Peyer's patch (tissue), 4 donors: ENCODE results near the gene SLC43A3. TPM values are rescaled to one million over a fixed set of nuclear protein-coding genes. Genes with fewer than 3 reads are reported as not detected.

ENCODE experiments used
- DNase-seq, 3 donors: peaks; one replicate each; pipeline ENCODE4 v3.0.0-alpha.2; 2017 to 2019
- H3K27ac ChIP-seq, 4 donors: fragments of 200-600 bp; sonication (generic); one replicate each; pipeline ENCODE4 v1.5.1; 2016 to 2019
- H3K27me3 ChIP-seq, 2 donors: fragments of 200-600 bp; sonication (generic); one replicate each; pipeline ENCODE4 v1.5.1; 2019
- H3K36me3 ChIP-seq, 3 donors: fragments of 200-600 bp; sonication (generic); one replicate each; pipeline ENCODE4 v1.5.1; 2016 to 2019
- H3K4me1 ChIP-seq, 4 donors: fragments of 200-600 bp; sonication (generic); one replicate each; pipeline ENCODE4 v1.5.1; 2016 to 2019
- H3K4me3 ChIP-seq, 4 donors: fragments of 200-600 bp; sonication (generic); 1 replicate in 3 of 4; 2 replicates in 1 of 4; pipeline ENCODE4 v1.5.1; 2016 to 2019; ENCODE audit warnings: mild to moderate bottlenecking in 1 of 4
- H3K9me3 ChIP-seq, 4 donors: fragments of 200-600 bp; sonication (generic); one replicate each; pipeline ENCODE4 v1.5.1; 2016 to 2019; ENCODE audit warnings: mild to moderate bottlenecking in 1 of 4
- POLR2A ChIP-seq, 2 donors: fragments of 450-650 bp; IDR thresholded peaks; one replicate each; pipeline ENCODE4 v1.5.1; 2017; ENCODE audit warnings: antibody characterized with exemption in 2 of 2, mild to moderate bottlenecking in 2 of 2, moderate library complexity in 2 of 2
- total RNA-seq, 4 donors: library from RNA; depleted of rRNA; stranded (reverse); fragments of >200 nt; gene quantifications; one replicate each; pipeline ENCODE4 v1.1.0, GENCODE V29; 2016
- TF ChIP-seq, protein P1 (sequence below), 6 experiments: fragments of 450-650 bp in 4 of 6; fragments of 200-600 bp in 2 of 6; sonication (generic) in 1 of 6; IDR thresholded peaks; one replicate each; pipeline ENCODE4 v1.5.1; 2017 to 2019; ENCODE audit warnings: antibody characterized with exemption in 6 of 6, mild to moderate bottlenecking in 3 of 6, moderate library complexity in 1 of 6

Gene SLC43A3
- total RNA-seq, 4 donors from 2014 or later: 5.1 to 38.8 (median 17.6) TPM

DNA sequence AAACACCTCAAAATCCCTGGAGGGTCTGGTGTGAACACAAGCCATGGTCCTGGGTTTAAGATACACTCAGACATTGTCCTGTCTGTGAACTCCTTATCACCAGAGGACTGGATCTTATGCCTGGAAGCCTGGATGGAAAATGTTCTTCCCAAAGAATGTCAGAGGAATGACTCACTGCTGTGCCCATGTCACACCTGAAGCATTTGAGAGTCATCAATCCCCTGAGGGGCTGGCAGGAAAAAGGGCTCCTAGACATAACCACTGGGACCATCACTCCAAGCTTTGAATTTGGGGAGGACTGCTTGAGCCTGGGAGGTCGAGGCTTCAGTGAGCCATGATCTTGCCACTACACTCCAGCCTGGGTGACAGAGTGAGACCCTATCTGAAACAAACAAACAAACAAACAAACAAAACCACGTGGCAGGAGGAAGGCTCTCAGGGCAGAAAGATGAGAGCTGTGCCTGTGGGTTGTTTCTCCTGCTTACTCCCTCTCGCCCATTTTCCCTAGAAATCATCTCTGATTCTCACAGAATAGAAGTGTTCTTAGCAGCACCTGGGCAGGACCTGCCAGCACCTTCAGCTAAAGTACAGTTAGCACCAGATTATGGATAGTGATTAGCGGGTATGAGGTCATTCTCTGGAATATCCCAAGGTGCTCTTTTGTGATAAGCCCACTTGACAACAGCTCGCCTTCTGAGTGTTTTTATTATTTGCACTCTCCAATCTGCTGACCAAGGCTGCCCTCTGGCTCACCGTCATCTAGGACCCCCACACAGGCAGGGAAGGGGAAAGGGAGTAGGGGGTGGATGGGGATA, 24.5 kb downstream of the SLC43A3 start:
- Histone ChIP-seq H3K27me3 (no peaks in the 10 kb centered on the region), H3K36me3 (no peaks in the 10 kb centered on the region), H3K4me3 (no peak overlapping the region), H3K27ac (no peak overlapping the region), H3K9me3 (no peaks in the 10 kb centered on the region), H3K4me1 (no peaks in the 10 kb centered on the region)
- TF ChIP-seq POLR2A (IDR thresholded peaks at IDR 0.05): no peak
- TF ChIP-seq, protein P1, sequence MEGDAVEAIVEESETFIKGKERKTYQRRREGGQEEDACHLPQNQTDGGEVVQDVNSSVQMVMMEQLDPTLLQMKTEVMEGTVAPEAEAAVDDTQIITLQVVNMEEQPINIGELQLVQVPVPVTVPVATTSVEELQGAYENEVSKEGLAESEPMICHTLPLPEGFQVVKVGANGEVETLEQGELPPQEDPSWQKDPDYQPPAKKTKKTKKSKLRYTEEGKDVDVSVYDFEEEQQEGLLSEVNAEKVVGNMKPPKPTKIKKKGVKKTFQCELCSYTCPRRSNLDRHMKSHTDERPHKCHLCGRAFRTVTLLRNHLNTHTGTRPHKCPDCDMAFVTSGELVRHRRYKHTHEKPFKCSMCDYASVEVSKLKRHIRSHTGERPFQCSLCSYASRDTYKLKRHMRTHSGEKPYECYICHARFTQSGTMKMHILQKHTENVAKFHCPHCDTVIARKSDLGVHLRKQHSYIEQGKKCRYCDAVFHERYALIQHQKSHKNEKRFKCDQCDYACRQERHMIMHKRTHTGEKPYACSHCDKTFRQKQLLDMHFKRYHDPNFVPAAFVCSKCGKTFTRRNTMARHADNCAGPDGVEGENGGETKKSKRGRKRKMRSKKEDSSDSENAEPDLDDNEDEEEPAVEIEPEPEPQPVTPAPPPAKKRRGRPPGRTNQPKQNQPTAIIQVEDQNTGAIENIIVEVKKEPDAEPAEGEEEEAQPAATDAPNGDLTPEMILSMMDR (IDR thresholded peaks at IDR 0.05): no peak
- DNase-seq: no peak

DNA sequence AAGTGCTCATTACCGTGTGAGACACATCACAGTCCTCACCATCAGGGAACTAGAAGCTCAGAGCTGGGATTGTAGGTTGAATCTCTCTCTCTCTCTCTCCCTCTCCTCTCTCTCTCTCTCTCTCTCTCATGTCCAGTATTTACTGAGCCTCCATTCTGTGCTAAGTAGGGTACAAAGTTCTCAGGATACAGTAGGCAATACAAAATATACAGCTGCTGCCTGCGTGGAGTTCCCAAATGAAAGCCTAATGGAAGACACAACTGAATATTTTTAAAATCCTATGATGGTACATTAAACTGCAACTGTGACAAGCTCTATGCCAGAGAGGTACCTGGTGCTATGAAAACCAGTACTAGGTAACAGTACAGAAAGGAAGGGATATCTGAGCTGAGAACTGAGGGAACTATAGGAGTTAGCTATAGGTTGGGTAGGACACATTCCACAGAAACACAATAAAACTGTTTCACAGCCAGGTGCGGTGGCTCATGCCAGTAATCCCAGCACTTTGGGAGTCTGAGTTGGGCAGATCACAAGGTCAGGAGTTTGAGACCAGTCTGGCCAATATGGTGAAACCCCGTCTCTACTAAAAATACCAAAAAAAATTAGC, 26.8 kb downstream of the SLC43A3 start:
- Histone ChIP-seq H3K4me1 (no peaks in the 10 kb centered on the region), H3K27me3 (no peaks in the 10 kb centered on the region), H3K36me3 (no peaks in the 10 kb centered on the region), H3K4me3 (no peak overlapping the region), H3K27ac (no peak overlapping the region), H3K9me3 (no peaks in the 10 kb centered on the region)
- DNase-seq: no peak
- TF ChIP-seq, protein P1 (IDR thresholded peaks at IDR 0.05): no peak
- no peak for TF ChIP-seq POLR2A (IDR thresholded peaks at IDR 0.05)

DNA sequence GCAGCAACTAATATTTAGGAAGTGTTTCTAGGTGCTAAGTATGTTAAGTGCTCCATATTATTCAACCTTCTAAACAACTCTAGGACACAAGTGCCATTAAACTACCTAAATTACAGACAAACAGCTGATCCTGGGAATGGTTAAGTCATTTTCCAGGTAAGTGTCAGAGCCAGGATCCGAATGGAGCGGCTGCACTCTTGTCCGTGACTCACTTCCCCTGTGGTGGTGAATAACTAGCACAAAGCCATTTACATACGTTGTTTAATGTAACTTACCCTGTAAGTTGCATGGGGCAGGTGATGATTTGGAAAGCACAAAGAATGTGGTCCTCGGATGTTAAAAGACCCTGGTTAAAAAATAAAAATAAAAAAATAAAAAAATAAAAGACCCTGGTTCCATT, 27.7 kb downstream of the SLC43A3 start:
- Histone ChIP-seq H3K4me1 (no peaks in the 10 kb centered on the region), H3K27me3 (no peaks in the 10 kb centered on the region), H3K4me3 (no peak overlapping the region), H3K9me3 (no peaks in the 10 kb centered on the region), H3K27ac (no peak overlapping the region), H3K36me3 (no peaks in the 10 kb centered on the region)
- DNase-seq: no peak
- no peak for TF ChIP-seq POLR2A (IDR thresholded peaks at IDR 0.05)
- TF ChIP-seq, protein P1 (IDR thresholded peaks at IDR 0.05): no peak

DNA sequence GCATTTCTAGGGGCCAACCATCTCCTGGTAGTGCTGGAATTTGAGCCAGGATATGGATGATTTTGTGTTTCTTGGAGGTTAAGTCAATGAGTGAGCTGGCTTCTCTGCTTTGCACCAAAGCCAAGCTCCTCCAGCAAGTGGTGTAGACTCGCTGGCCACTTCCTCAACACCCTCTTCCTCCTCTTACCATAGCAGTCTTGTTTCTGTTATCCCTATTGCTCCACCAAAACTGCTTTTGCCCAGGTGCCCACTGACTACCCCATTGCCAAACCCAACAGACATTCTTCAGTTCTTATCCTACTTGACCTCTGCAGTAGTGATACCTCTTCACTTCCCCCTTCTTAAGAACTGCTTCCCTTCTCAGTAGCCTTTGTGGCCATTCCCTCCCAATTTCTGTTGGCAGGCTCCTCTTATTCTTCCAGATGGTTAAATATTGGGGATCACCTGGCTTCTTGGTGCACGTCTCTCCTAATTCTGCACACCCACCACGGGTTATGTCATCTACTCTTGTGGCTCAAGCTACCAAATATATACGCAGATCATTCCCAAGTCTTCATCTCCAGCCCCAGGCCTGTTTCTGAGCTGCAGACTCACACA, 29.4 kb downstream of the SLC43A3 start:
- no peak overlapping the region for H3K27ac ChIP-seq
- H3K27me3 ChIP-seq: no peaks in the 10 kb centered on the region
- TF ChIP-seq, protein P1 (IDR thresholded peaks at IDR 0.05): no peak
- TF ChIP-seq POLR2A (IDR thresholded peaks at IDR 0.05): no peak
- H3K36me3 ChIP-seq: no peaks in the 10 kb centered on the region
- no peak overlapping the region for H3K4me3 ChIP-seq
- DNase-seq: no peak
- no peaks in the 10 kb centered on the region for H3K4me1 ChIP-seq
- H3K9me3 ChIP-seq: no peaks in the 10 kb centered on the region

DNA sequence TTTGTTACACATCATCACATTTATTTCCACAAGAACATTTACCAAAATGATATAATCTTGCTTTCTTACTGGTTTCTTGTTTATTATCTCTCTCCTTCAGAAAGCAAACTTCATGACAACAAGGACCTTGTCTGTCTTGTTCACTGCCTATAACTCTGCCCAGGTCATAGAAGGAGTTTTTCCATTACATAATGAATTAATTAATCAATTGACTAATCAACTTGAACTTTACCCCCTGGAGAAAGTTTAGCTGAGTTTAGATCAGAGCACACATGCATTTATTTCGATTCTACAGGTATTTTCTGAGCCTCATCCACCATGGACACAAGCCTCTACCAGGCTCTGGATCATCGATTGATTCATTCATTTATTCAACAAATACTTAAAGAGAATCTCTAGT, 30.2 kb downstream of the SLC43A3 start:
- H3K9me3 ChIP-seq: no peaks in the 10 kb centered on the region
- no peaks in the 10 kb centered on the region for H3K36me3 ChIP-seq
- no peaks in the 10 kb centered on the region for H3K4me1 ChIP-seq
- TF ChIP-seq, protein P1 (IDR thresholded peaks at IDR 0.05): no peak
- no peak for TF ChIP-seq POLR2A (IDR thresholded peaks at IDR 0.05)
- no peak for DNase-seq
- H3K27ac ChIP-seq: no peak overlapping the region
- H3K27me3 ChIP-seq: no peaks in the 10 kb centered on the region
- no peak overlapping the region for H3K4me3 ChIP-seq
